Fibroblast of the aortic adventitia (primary cell): ENCODE results near the gene RPL12. TPM values are rescaled to one million over a fixed set of nuclear protein-coding genes. Genes with fewer than 3 reads are reported as not detected.

Experiments used
- DNase-seq: peaks from one replicate; pipeline ENCODE4 v3.0.0-alpha.2; 2010; ENCODE audit warnings: low read depth
- H3K4me3 ChIP-seq: 2 replicates; pipeline ENCODE4 v1.5.1; 2011; ENCODE audit warnings: low read depth, mild to moderate bottlenecking, control low read depth, low read length, moderate library complexity
- total RNA-seq: library from RNA; depleted of rRNA; stranded (reverse); fragments of >200 nt; gene quantifications from 2 replicates; pipeline ENCODE4 v1.2.3, GENCODE V29; 2012; ENCODE audit warnings: low replicate concordance
- TF ChIP-seq, protein P1 (sequence below): IDR thresholded peaks from 2 replicates; pipeline ENCODE4 v1.5.1; 2011; ENCODE audit warnings: mild to moderate bottlenecking, low read length, control low read depth, inconsistent platforms; ENCODE audit not compliant: insufficient read depth

RPL12 gene
- total RNA-seq, 1 donor = 2,619 TPM

DNA sequence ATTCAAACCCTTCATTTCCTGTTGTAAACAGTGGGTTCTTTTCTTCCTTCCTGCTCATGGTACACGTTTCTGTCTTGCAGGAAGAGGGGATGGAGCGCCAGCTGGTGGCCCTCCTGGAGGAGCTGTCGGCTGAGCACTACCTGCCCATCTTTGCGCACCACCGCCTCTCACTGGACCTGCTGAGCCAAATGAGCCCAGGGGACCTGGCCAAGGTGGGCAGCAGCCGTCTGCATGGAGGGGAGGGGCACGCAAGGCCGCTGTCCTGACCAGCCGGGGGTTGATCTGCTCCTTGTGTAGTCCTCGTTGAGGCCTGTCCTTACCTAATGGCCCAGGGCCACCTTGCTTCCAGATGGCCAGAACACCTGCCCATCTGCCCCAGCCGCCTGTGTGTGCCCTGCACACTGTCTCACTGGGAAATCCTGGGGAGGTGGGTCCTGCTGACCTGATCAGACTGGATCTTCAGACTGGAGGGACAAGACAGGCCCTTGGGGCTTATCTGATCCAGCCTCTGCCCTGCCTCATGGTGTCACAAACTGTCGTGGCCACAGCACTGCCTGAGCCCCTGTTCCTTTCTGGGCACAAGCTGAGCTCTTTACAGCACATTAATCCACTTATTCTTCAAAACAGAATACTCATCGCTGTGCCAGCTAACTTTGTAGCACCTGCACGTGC, 44.8 kb upstream of the RPL12 start:
- no peak for DNase-seq
- H3K4me3 ChIP-seq = no peak overlapping the region
- TF ChIP-seq, protein P1, sequence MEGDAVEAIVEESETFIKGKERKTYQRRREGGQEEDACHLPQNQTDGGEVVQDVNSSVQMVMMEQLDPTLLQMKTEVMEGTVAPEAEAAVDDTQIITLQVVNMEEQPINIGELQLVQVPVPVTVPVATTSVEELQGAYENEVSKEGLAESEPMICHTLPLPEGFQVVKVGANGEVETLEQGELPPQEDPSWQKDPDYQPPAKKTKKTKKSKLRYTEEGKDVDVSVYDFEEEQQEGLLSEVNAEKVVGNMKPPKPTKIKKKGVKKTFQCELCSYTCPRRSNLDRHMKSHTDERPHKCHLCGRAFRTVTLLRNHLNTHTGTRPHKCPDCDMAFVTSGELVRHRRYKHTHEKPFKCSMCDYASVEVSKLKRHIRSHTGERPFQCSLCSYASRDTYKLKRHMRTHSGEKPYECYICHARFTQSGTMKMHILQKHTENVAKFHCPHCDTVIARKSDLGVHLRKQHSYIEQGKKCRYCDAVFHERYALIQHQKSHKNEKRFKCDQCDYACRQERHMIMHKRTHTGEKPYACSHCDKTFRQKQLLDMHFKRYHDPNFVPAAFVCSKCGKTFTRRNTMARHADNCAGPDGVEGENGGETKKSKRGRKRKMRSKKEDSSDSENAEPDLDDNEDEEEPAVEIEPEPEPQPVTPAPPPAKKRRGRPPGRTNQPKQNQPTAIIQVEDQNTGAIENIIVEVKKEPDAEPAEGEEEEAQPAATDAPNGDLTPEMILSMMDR = no peak

DNA sequence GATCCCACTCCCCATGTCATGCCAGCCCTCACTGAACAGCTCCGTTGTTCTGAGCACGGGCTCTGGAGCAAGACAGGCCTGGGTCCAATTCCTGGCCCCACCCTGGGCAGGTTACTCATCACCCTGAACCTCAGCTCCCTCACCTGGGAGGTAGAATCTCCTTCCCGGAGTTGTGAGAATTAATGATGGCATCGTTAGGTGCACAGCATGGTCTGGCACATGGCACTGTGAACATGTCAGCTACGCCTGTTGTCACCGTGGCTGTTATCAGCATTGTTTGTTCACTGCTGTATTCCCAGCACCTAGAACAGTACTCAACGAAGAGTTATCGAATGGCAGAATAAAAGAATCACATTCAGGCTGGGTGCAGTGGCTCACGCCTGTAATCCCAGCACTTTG, 43.1 kb upstream of the RPL12 start:
- TF ChIP-seq, protein P1 = no peak
- H3K4me3 ChIP-seq = no peak overlapping the region
- DNase-seq = no peak

DNA sequence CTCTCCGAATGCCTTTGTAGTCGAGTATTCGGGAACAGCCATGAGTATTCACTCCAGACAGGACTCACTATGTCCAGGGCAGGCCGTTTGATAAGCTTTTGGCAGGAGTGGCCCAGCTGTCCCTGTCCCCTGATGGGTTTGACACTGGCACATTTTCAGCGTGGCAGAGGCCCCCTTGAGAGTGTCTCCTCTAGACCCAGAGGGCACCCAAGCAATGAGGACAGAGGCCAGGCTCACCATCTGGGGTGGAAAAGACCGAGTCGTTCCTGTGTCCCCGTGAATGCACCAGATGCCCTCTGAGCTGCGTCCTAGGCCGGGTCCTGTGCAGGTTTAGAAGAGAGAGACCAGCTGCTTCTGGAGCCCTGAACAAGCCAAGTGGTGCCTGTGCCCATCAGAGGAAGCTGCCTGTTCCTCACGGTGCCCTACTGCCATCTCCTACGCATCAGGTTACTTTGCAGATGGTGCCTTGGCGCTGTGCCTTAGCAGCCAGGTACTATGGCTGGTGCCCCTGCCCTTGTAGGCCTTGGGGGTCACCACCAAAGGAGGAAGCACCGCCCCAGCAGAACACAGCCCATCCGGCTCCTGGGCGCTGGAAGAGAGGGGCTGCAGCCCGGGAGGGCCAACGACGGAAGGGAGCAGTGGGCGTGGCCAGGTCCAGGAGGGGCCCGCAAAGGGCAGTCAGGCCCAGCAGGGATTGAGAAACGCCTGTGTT, 42.5 kb upstream of the RPL12 start:
- H3K4me3 ChIP-seq = no peak overlapping the region
- no peak for DNase-seq
- TF ChIP-seq, protein P1 = no peak

DNA sequence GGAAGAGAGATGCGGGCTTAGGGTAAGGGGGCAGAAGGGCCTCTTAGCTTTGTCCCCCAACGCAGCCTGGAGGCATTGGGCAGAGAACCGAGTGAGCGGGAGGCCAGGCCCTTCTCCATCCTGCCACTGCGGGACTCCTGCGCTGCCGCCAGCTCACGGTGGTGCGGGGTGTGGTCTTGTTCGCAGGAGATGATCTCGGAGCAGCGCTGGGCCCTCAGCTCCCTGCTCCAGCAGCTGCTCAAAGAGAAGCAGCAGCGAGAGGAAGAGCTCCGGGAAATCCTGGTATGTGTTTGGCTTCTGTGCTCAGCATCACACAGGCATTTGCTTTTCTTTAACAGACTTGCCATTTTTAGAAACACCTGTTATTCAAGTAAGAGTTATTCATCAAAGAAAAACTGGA, 41.4 kb upstream of the RPL12 start:
- H3K4me3 ChIP-seq = no peak overlapping the region
- DNase-seq = no peak
- TF ChIP-seq, protein P1 = no peak

DNA sequence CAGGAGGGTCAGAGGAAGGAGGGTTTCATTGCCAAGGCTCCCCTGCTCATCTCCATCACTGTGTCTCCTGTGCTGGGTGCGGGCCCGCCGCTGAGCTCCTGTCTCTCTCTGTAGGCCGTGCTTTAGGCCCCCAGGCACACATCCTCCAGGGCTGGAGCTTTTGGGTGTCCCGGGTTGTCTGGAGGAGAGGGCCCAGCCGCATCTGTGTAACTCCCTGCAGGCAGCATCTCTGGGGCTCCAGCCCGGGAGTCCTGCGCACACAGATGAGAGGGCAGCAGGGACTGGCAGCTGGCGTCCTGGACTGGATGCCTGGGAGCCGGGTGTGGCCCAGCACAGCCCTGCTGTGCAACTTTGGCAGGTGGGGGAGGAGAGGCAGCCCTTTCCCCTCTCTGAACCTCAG, 40.3 kb upstream of the RPL12 start:
- no peak overlapping the region for H3K4me3 ChIP-seq
- TF ChIP-seq, protein P1 = no peak
- DNase-seq = no peak

DNA sequence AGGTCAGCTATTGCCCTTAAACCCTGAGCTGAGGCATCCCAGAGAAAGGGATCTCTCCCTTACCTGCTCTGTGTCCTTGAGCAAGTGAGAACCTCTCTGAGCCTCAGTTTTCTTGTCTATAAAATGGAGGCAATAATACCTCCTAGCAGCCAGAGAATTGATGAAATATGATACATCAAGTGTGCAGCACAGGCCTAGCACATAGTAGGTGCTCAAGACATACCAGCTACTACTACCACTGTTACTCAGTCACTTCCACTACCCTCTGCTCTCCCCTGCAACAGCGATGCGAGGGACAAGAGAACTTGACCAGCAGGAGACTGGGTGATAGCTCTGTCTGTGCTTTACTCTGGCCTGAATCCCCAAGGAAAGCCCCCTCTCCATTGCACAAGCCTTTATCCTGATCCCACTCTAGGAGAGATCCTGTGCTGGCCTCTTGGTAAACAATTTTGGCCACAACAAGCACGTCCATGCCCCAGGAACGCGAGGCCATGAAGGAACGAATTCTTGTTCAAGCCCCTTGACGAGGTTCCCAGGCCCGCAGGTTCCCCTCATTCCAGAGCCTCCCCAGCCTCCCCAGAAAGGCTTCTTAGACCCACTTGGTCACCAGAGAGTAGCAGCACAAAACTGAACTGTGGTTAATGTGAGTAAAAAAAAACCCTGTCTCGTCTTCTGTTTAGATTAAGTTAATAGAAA, 39.5 kb upstream of the RPL12 start:
- DNase-seq = no peak
- no peak overlapping the region for H3K4me3 ChIP-seq
- TF ChIP-seq, protein P1 = no peak
